Skeletal muscle tissue (tissue), 4 donors: Measurements from ENCODE around the gene INSM1. TPM values are rescaled to one million over a fixed set of nuclear protein-coding genes. Genes with fewer than 3 reads are reported as not detected.

ENCODE experiments used
- H3K27ac ChIP-seq: one replicate; pipeline ENCODE4 v1.7.0; 2013; ENCODE audit warnings: mild to moderate bottlenecking, low read depth, low read length, inconsistent platforms
- H3K27me3 ChIP-seq, 3 donors: one replicate each; pipeline ENCODE4 v1.7.0; 2013; ENCODE audit warnings: low read length in 3 of 3; ENCODE audit not compliant: control insufficient read depth in 3 of 3, insufficient read depth in 3 of 3
- H3K36me3 ChIP-seq, 3 donors: one replicate each; pipeline ENCODE4 v1.7.0; 2013; ENCODE audit warnings: low read length in 3 of 3; ENCODE audit not compliant: control insufficient read depth in 3 of 3, insufficient read depth in 3 of 3
- H3K4me1 ChIP-seq, 3 donors: one replicate each; pipeline ENCODE4 v1.7.0; 2013; ENCODE audit warnings: low read length in 3 of 3, mild to moderate bottlenecking in 3 of 3; ENCODE audit not compliant: control insufficient read depth in 3 of 3, insufficient read depth in 3 of 3
- H3K4me3 ChIP-seq, 3 donors: one replicate each; pipeline ENCODE4 v1.7.0; 2013; ENCODE audit warnings: low read length in 3 of 3
- H3K9ac ChIP-seq, 3 donors: one replicate each; pipeline ENCODE4 v1.7.0; 2013; ENCODE audit warnings: low read length in 3 of 3, mild to moderate bottlenecking in 3 of 3, moderate library complexity in 2 of 3, low read depth in 1 of 3
- H3K9me3 ChIP-seq, 3 donors: one replicate each; pipeline ENCODE4 v1.7.0; 2013; ENCODE audit warnings: low read length in 3 of 3; ENCODE audit not compliant: control insufficient read depth in 3 of 3
- total RNA-seq: library from RNA; depleted of rRNA; stranded (reverse); fragments of >200 nt; gene quantifications from one replicate; pipeline ENCODE4 v1.2.3, GENCODE V29; 2014
- donor health status: Osteomylitis.

Gene INSM1
- total RNA-seq, 1 donor from 2014 or later, result not detected

GRCh38 chr20:20390393-20390792 is 22.5 kb downstream of the INSM1 start:
- H3K9ac ChIP-seq, result no peak overlapping the region
- H3K36me3 ChIP-seq, result peaks cover 32 to 41% (median 39%) of the 10 kb centered on the region in 3 donors
- no peak overlapping the region for H3K27ac ChIP-seq
- no peaks in the 10 kb centered on the region for H3K4me1 ChIP-seq
- H3K9me3 ChIP-seq, result no peaks in the 10 kb centered on the region
- H3K27me3 ChIP-seq, result no peaks in the 10 kb centered on the region
- no peak overlapping the region for H3K4me3 ChIP-seq

DNA sequence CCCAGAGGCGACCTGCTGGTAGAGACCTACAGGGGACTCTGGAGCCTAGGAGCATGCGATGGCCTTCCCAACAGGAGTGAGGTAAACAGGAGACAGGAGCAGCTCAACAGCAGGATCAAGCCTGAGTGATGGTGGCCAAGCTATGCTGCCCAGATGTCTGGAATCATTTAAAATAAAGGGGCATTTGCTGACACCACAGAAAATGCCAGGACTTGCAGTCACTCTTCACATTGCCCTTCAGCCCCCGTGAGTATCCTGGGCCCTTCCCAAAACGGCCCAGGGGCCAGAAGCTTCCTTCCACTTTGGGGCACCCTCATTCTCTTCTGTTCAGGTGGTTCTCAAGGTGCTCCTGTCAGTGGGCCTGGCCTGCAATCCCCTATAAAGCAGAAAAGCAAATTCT is 23.2 kb downstream of the INSM1 start:
- H3K36me3 ChIP-seq, result peaks cover 37 to 45% (median 43%) of the 10 kb centered on the region in 3 donors
- H3K9me3 ChIP-seq, result no peaks in the 10 kb centered on the region

DNA sequence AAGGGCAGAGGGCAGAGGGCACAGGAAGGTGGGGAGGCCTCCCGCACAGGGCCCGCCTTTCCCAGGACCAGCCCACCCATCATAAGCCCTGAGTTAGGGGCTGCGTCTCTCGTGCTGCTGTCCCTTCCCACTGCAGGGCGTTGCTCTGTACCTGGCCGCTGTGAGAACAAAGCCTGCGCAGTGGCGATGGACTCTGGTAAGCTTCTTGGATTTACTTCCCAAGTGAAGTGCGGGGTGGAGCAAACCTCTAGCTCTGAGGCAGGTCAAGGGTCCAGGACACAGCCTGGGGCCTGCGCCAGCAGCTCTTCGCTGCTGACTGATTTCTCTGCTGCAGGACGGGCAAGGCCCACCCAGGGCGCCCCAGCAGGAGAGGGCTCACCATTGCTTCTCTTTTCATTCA is 23.9 kb downstream of the INSM1 start:
- no peak overlapping the region for H3K4me3 ChIP-seq
- H3K4me1 ChIP-seq, result no peaks in the 10 kb centered on the region
- H3K27ac ChIP-seq, result no peak overlapping the region
- H3K9ac ChIP-seq, result no peak overlapping the region
- H3K9me3 ChIP-seq, result no peaks in the 10 kb centered on the region
- H3K27me3 ChIP-seq, result no peaks in the 10 kb centered on the region
- peaks cover 37 to 45% (median 43%) of the 10 kb centered on the region in 3 donors for H3K36me3 ChIP-seq

More for the DNA sequence above, 23.2 kb downstream of the INSM1 start:
- Histone ChIP-seq H3K27ac (no peak overlapping the region), H3K27me3 (no peaks in the 10 kb centered on the region), H3K9ac (no peak overlapping the region), H3K4me3 (no peak overlapping the region), H3K4me1 (no peaks in the 10 kb centered on the region)

GRCh38 chr20:20393207-20394120 is 25.6 kb downstream of the INSM1 start:
- no peaks in the 10 kb centered on the region for H3K4me1 ChIP-seq
- no peak overlapping the region for H3K9ac ChIP-seq
- no peaks in the 10 kb centered on the region for H3K9me3 ChIP-seq
- H3K27ac ChIP-seq, result no peak overlapping the region
- H3K36me3 ChIP-seq, result peaks cover 37 to 53% (median 52%) of the 10 kb centered on the region in 3 donors
- H3K27me3 ChIP-seq, result no peaks in the 10 kb centered on the region
- H3K4me3 ChIP-seq, result no peak overlapping the region

DNA sequence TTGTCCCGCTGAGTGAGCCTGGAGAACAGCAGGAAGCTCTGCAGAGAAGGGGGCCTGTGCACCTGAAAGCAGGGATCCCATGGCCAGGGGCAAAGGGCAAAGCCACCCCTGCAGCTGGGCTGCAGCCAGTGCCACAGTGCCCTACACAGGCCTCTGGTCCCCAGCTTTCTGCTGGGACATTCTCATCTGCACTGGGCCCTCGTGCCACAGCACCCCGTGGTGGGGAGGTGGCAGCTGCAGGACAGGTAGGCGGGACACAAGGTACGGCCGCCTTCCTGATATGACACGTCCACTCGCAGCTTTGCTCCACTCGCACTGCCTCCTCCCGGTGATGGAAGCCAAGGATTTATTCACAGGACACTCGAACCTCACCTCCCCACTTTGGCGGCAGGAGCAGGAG is 27.2 kb downstream of the INSM1 start:
- H3K9ac ChIP-seq, result no peak overlapping the region
- H3K36me3 ChIP-seq, result peaks cover 38 to 57% (median 54%) of the 10 kb centered on the region in 3 donors
- H3K27ac ChIP-seq, result no peak overlapping the region
- H3K9me3 ChIP-seq, result no peaks in the 10 kb centered on the region
- H3K27me3 ChIP-seq, result no peaks in the 10 kb centered on the region
- no peaks in the 10 kb centered on the region for H3K4me1 ChIP-seq
- no peak overlapping the region for H3K4me3 ChIP-seq

- H3K36me3 ChIP-seq, result peaks cover 37 to 55% (median 49%) of the 10 kb centered on the region in 3 donors
Measured at GRCh38 chr20:20395903-20396568, 28.1 kb downstream of the INSM1 start.

DNA sequence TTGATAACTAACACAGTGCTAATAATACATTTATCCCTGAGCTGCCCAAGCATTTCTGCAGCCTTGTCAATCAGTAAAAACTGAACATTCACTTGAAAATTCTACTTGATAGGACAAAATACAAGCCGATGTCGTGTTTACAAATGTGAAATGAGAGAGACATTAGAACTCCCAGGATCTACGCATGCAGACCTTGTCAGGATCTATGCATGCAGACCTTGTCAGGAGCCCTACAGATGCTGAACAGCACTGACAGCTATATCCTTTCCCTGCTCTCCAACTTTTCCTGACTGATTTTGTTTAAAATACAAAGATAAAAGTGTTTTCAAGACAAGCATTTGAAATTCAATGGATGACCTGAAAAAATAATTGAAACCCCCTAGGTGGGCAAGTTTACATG is 28.9 kb downstream of the INSM1 start:
- H3K4me1 ChIP-seq, result no peaks in the 10 kb centered on the region
- H3K27ac ChIP-seq, result no peak overlapping the region
- no peak overlapping the region for H3K4me3 ChIP-seq
- no peak overlapping the region for H3K9ac ChIP-seq
- peaks cover 34 to 48% (median 43%) of the 10 kb centered on the region in 3 donors for H3K36me3 ChIP-seq
- no peaks in the 10 kb centered on the region for H3K27me3 ChIP-seq
- no peaks in the 10 kb centered on the region for H3K9me3 ChIP-seq

More at GRCh38 chr20:20395903-20396568, 28.1 kb downstream of the INSM1 start:
- Histone ChIP-seq H3K4me3 (no peak overlapping the region), H3K27ac (no peak overlapping the region), H3K9me3 (no peaks in the 10 kb centered on the region), H3K27me3 (no peaks in the 10 kb centered on the region), H3K4me1 (no peaks in the 10 kb centered on the region), H3K9ac (no peak overlapping the region)

DNA sequence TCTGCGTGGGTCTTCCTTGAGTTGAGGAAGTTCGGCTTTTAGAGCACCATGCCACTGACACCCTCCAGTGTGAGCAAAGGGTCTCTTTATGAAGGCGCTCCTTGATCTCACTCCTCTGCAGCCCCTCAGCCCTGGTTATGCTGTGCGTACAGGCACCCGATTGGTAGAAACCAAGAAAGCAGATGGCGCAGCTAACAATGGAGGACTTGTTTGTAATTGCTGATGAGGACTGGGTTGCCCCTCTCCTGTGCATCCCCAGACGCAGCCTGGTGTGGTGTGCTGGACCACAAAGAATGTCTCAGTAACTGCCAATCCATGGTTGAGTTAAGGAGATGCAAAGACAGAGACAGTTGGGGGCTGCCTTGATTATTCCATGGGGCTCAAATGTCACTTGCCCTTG is 30.2 kb downstream of the INSM1 start:
- H3K9ac ChIP-seq, result no peak overlapping the region
- no peaks in the 10 kb centered on the region for H3K9me3 ChIP-seq
- H3K36me3 ChIP-seq, result peaks cover 27 to 43% (median 36%) of the 10 kb centered on the region in 3 donors
- no peak overlapping the region for H3K4me3 ChIP-seq
- H3K27me3 ChIP-seq, result no peaks in the 10 kb centered on the region
- no peak overlapping the region for H3K27ac ChIP-seq
- no peaks in the 10 kb centered on the region for H3K4me1 ChIP-seq

DNA sequence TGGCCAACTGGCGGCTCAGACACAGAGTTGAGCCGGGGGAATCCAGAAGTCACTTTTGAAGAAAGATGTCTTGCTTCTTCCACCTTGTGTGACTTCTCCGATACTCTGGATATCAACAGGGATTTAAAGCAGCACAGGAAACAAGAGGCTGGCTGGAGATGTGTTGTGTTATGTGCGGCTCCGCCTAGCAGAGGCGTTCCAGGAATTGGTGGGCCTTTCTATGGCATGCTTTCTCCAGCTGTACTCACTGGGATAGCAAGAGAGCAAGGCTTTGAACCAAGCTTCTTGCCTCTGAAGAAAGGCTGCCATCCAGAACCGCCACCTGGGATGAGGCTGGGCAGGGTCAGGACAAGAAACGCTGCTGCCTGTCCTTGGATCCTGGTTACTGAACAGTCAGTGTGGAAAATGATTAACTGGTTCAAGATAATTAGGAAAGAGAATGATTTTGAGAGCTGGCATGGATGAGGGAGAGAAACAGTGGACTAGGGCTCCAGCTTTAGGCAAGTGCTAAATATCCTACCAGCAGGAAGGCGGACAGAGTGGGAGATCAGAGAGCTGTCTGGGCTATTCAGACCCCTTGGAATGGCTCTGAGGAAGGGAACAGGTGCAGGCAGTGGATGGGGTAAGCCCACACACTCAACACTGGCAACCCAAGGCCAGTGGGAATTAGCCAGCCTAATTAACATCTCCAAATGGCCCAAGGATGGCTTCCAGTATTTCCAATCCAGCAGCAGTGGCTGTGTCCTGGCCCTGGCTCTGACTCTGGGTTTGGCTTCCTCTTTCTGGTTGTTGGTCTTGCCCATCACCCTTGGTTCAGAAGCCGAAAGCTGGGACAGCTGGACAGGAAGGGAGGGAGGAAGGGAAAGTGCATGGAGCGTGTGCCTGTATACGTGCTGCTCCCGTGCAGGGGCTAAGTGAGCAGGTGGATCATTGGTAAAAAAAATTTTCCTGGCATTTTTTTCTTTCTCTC is 31.9 kb downstream of the INSM1 start:
- Histone ChIP-seq H3K27me3 (no peaks in the 10 kb centered on the region), H3K27ac (no peak overlapping the region), H3K4me3 (no peak overlapping the region), H3K4me1 (no peaks in the 10 kb centered on the region), H3K9me3 (no peaks in the 10 kb centered on the region), H3K36me3 (peaks cover 22 to 42% (median 39%) of the 10 kb centered on the region in 3 donors), H3K9ac (no peak overlapping the region)
